OCI-LY1 (cell line): ENCODE measurements around the gene RFX4.

ENCODE experiments used
- H2AFZ ChIP-seq: fragments of 200-600 bp; sonication (generic), shearing (Covaris generic); 2 replicates; pipeline ENCODE4 v1.6.0; 2014; ENCODE audit warnings: antibody characterized with exemption, mild to moderate bottlenecking, low read length
- H3F3A ChIP-seq: fragments of 200-600 bp; sonication (generic), shearing (Covaris generic); 2 replicates; pipeline ENCODE4 v1.6.0; 2014; ENCODE audit warnings: mild to moderate bottlenecking, antibody characterized with exemption, low read length, moderate library complexity; ENCODE audit not compliant: insufficient read depth
- H3K27ac ChIP-seq: fragments of 200-600 bp; sonication (generic); 2 replicates; pipeline ENCODE4 v1.5.1; 2014; ENCODE audit warnings: low read length, mixed run types, mild to moderate bottlenecking, low read depth; ENCODE audit not compliant: poor library complexity, severe bottlenecking
- H3K27me3 ChIP-seq: fragments of 200-600 bp; sonication (generic); 2 replicates; pipeline ENCODE4 v1.6.0; 2014; ENCODE audit warnings: antibody characterized with exemption, mild to moderate bottlenecking, low read length, moderate library complexity; ENCODE audit not compliant: insufficient read depth
- H3K36me3 ChIP-seq: fragments of 200-600 bp; sonication (generic); 2 replicates; pipeline ENCODE4 v1.6.1; 2014; ENCODE audit warnings: mild to moderate bottlenecking, antibody characterized with exemption, low read length, moderate library complexity, mixed read lengths; ENCODE audit not compliant: insufficient read depth
- H3K4me1 ChIP-seq: fragments of 200-600 bp; sonication (generic); 2 replicates; pipeline ENCODE4 v1.5.1; 2014; ENCODE audit warnings: mild to moderate bottlenecking, low read length, moderate library complexity; ENCODE audit not compliant: insufficient read depth, severe bottlenecking
- H3K4me2 ChIP-seq: fragments of 200-600 bp; sonication (generic), shearing (Covaris generic); 2 replicates; pipeline ENCODE4 v1.6.1; 2014; ENCODE audit warnings: low read length
- H3K4me3 ChIP-seq: fragments of 200-600 bp; sonication (generic); 2 replicates; pipeline ENCODE4 v1.5.1; 2014; ENCODE audit warnings: low read length, low read depth, mild to moderate bottlenecking, mixed read lengths; ENCODE audit not compliant: poor library complexity, severe bottlenecking
- H3K79me2 ChIP-seq: fragments of 200-600 bp; shearing (Covaris generic); 2 replicates; pipeline ENCODE4 v1.6.1; 2016; ENCODE audit warnings: mixed run types, low read length, mixed read lengths; ENCODE audit not compliant: insufficient read depth
- H3K9ac ChIP-seq: fragments of 200-600 bp; sonication (generic), shearing (Covaris generic); 2 replicates; pipeline ENCODE4 v1.6.1; 2014; ENCODE audit warnings: mild to moderate bottlenecking, low read length, mixed read lengths
- H3K9me2 ChIP-seq: fragments of 200-600 bp; sonication (generic), shearing (Covaris generic); 2 replicates; pipeline ENCODE4 v1.6.1; 2014; ENCODE audit warnings: low read depth, mild to moderate bottlenecking, low read length, mixed read lengths
- H3K9me3 ChIP-seq: fragments of 200-600 bp; shearing (Covaris generic); 2 replicates; pipeline ENCODE4 v1.6.1; 2014; ENCODE audit warnings: low read length, mixed read lengths
- H4K20me1 ChIP-seq: fragments of 200-600 bp; sonication (generic), shearing (Covaris generic); 2 replicates; pipeline ENCODE4 v1.6.0; 2016; ENCODE audit warnings: mild to moderate bottlenecking, low read length; ENCODE audit not compliant: insufficient read depth
- EZH2 ChIP-seq: fragments of 200-600 bp; sonication (generic), shearing (Covaris generic); IDR thresholded peaks from 2 replicates; pipeline ENCODE4 v1.8.0; 2017; ENCODE audit warnings: borderline replicate concordance, mixed run types, mild to moderate bottlenecking, antibody characterized with exemption, low read length, moderate library complexity, mixed read lengths
- TF ChIP-seq, protein P1 (sequence below): fragments of 200-600 bp; sonication (generic), shearing (Covaris generic); IDR thresholded peaks from 2 replicates; pipeline ENCODE4 v1.5.1; 2017; ENCODE audit warnings: mild to moderate bottlenecking, antibody characterized with exemption, low read length, moderate library complexity, mixed read lengths

RFX4 gene

DNA sequence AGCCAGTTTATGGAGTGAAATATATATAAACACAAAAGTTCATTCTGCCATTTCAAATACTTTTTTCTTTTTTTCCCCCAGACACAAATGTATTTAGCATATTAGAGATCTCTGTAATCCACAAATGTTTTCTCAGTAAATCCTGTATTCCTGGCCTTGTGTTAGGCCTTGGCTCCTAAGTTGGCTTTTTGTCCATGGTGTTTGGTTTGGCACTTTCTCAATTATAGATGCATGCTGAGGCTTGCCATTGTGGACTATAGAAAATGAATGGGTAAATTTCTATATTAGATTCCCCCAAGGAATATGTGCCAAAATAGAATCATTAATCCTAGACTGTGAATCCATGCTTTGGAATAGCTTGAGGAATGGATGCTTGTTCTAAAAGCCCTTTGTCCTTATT is 208.7 kb downstream of the RFX4 start:
- H4K20me1 ChIP-seq = no peaks in the 10 kb centered on the region
- no peaks in the 10 kb centered on the region for H3K79me2 ChIP-seq
- no peak overlapping the region for H3K4me3 ChIP-seq
- no peak overlapping the region for H3K9ac ChIP-seq
- no peaks in the 10 kb centered on the region for H3K9me3 ChIP-seq
- H3K9me2 ChIP-seq = no peaks in the 10 kb centered on the region
- H2AFZ ChIP-seq = no peak overlapping the region
- H3K4me1 ChIP-seq = no peaks in the 10 kb centered on the region
- no peaks in the 10 kb centered on the region for H3F3A ChIP-seq
- no peak for TF ChIP-seq EZH2
- TF ChIP-seq, protein P1, sequence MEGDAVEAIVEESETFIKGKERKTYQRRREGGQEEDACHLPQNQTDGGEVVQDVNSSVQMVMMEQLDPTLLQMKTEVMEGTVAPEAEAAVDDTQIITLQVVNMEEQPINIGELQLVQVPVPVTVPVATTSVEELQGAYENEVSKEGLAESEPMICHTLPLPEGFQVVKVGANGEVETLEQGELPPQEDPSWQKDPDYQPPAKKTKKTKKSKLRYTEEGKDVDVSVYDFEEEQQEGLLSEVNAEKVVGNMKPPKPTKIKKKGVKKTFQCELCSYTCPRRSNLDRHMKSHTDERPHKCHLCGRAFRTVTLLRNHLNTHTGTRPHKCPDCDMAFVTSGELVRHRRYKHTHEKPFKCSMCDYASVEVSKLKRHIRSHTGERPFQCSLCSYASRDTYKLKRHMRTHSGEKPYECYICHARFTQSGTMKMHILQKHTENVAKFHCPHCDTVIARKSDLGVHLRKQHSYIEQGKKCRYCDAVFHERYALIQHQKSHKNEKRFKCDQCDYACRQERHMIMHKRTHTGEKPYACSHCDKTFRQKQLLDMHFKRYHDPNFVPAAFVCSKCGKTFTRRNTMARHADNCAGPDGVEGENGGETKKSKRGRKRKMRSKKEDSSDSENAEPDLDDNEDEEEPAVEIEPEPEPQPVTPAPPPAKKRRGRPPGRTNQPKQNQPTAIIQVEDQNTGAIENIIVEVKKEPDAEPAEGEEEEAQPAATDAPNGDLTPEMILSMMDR = no peak
- H3K36me3 ChIP-seq = no peaks in the 10 kb centered on the region
- H3K27ac ChIP-seq = no peak overlapping the region
- H3K27me3 ChIP-seq = no peaks in the 10 kb centered on the region
- no peak overlapping the region for H3K4me2 ChIP-seq

DNA sequence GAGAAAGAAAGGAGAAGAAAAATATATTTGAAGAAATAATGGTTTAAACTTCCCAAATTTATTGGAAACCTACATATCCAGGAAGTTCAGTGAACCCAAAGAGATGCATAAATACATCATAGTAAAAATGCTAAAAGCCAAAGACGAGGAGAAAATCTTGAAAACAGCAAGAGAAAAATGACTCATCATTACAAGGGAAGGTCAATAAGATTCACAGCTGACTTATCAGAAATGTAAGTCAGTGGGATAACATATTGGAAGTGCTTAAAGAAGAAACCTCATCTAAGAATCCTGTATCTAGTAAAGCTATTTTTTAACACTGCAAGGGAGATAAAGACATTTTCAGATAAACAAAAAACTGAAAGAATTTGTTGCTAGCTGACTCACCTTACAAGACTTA is 211.6 kb downstream of the RFX4 start:
- H3K36me3 ChIP-seq = no peaks in the 10 kb centered on the region
- no peak overlapping the region for H3K4me3 ChIP-seq

DNA sequence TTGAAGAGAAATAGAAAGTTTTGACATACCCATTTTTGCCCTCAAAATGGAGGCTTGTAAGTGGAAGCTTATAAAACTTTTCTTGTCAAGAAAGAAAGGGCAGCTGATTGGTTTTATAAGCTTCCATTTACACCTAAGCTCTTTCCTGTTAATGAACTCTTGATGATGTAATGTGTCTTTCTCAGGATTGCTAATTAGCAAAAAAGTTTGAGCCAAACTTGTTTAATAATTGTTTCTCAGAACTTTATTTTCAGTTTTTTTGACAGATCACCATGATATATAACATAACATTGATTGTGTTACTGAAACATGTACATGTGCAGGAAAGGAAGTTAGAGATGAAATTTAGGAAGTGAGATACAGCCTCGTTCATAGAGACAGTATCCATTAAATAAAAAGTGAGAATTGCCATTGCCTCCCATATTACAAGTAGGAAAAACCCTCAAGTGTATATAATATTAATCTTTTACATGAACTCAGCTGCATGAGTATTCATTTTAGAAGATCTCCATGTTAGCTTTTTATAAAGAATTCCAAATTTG is 218.4 kb downstream of the RFX4 start:
- Histone ChIP-seq H3K4me3 (no peak overlapping the region), H3K9me2 (no peaks in the 10 kb centered on the region), H3K27me3 (no peaks in the 10 kb centered on the region), H3K4me2 (no peak overlapping the region), H3K79me2 (no peaks in the 10 kb centered on the region), H3K9ac (no peak overlapping the region), H3K36me3 (no peaks in the 10 kb centered on the region), H4K20me1 (no peaks in the 10 kb centered on the region), H2AFZ (no peak overlapping the region), H3K9me3 (no peaks in the 10 kb centered on the region), H3K4me1 (no peaks in the 10 kb centered on the region), H3F3A (no peaks in the 10 kb centered on the region), H3K27ac (no peak overlapping the region)
- TF ChIP-seq, protein P1 = no peak
- no peak for TF ChIP-seq EZH2

More for the DNA sequence above, 211.6 kb downstream of the RFX4 start:
- no peak overlapping the region for H3K4me2 ChIP-seq
- no peaks in the 10 kb centered on the region for H3K27me3 ChIP-seq
- H3K9me3 ChIP-seq = no peaks in the 10 kb centered on the region
- no peaks in the 10 kb centered on the region for H3K4me1 ChIP-seq
- H3K9me2 ChIP-seq = no peaks in the 10 kb centered on the region
- H3K9ac ChIP-seq = no peak overlapping the region
- TF ChIP-seq, protein P1 = no peak
- TF ChIP-seq EZH2 = no peak
- H4K20me1 ChIP-seq = no peaks in the 10 kb centered on the region
- no peaks in the 10 kb centered on the region for H3F3A ChIP-seq
- H2AFZ ChIP-seq = no peak overlapping the region
- no peaks in the 10 kb centered on the region for H3K79me2 ChIP-seq
- H3K27ac ChIP-seq = no peak overlapping the region
